Ovary (tissue), 9 donors: ENCODE results near the gene RGS16. TPM values are rescaled to one million over a fixed set of nuclear protein-coding genes. Genes with fewer than 3 reads are reported as not detected.

Source experiments
- DNase-seq, 5 donors: peaks; one replicate each; pipeline ENCODE4 v3.0.0-alpha.2; 2019 to 2020
- H3K27ac ChIP-seq, 2 donors: fragments of 200-600 bp; one replicate each; pipeline versions ENCODE4 v1.5.1 to v1.8.0; 2019 to 2022
- H3K27me3 ChIP-seq: fragments of 200-600 bp; one replicate; pipeline ENCODE4 v1.8.0; 2022
- H3K36me3 ChIP-seq: fragments of 200-600 bp; sonication (generic); one replicate; pipeline ENCODE4 v1.5.1; 2019
- H3K4me1 ChIP-seq: one replicate; pipeline ENCODE4 v1.8.1; 2013; ENCODE audit warnings: mild to moderate bottlenecking, moderate library complexity; ENCODE audit not compliant: insufficient read depth
- H3K4me3 ChIP-seq: fragments of 200-600 bp; sonication (generic); one replicate; pipeline ENCODE4 v1.5.1; 2017
- H3K9me3 ChIP-seq, 2 donors: fragments of 200-600 bp in 1 of 2; sonication (generic) in 1 of 2; one replicate each; pipeline versions ENCODE4 v1.5.1 to v1.8.1; 2013 to 2019; ENCODE audit warnings: mild to moderate bottlenecking in 1 of 2, moderate library complexity in 1 of 2
- CTCF ChIP-seq, 3 donors: fragments of 450-650 bp in 2 of 3; fragments of 200-600 bp in 1 of 3; IDR thresholded peaks; one replicate each; pipeline versions ENCODE4 v1.5.1 to v1.8.0; 2016 to 2022; ENCODE audit warnings: antibody characterized with exemption in 3 of 3, mild to moderate bottlenecking in 1 of 3
- EP300 ChIP-seq: sonication (generic); formaldehyde crosslinking; IDR thresholded peaks from one replicate; pipeline ENCODE4 v1.6.1; 2017; ENCODE audit warnings: antibody characterized with exemption
- POLR2A ChIP-seq: fragments of 450-650 bp; IDR thresholded peaks from one replicate; pipeline ENCODE4 v1.6.1; 2017; ENCODE audit warnings: antibody characterized with exemption, mild to moderate bottlenecking, moderate library complexity
- WGBS, 3 donors: extraction: QIAGEN DNeasy Blood & Tissue Kit in 1 of 3; methylation state at CpG; one replicate each; pipeline versions ENCODE4 v1.1.5 to v1.1.7; 2013 to 2017; 5-methylcytosine and 5-hydroxymethylcytosine counted together
- intact Hi-C, 4 donors: fragments of 100-400 bp; cut with DNase I; formaldehyde crosslinking; loops; one replicate each; pipeline versions ENCODE4 v1.11.0 to v1.15.1; 2022 to 2023
- polyA plus RNA-seq, 2 donors: library from polyadenylated mRNA; stranded (reverse); fragments of 200-250 nt in 1 of 2; fragments of 350-450 nt in 1 of 2; fragmentation: Illumina TruSeq in 1 of 2; extraction: RNeasy Lipid Tissue Mini Kit (QIAGEN cat#74804) in 1 of 2; gene quantifications; one replicate each; pipeline ENCODE4 v1.2.3, GENCODE V29; 2013 to 2014
- total RNA-seq, 7 donors: library from RNA; depleted of rRNA in 2 of 7; stranded (reverse); fragments of >200 nt in 2 of 7; fragmentation: NEBNext Ultra II Directional in 3 of 7; extraction: Animal tissue kit (Norgen Biotek cat#: 25700) in 3 of 7; gene quantifications; one replicate each; pipeline versions ENCODE4 v1.1.0 to v1.2.4, GENCODE V29; 2016 to 2023
- donor health status: DM: no; HTN: no; CAD: no; lungs with moderate emphysema.
- donor health status: DM: no; HTN: no; CAD: no.
- donor health status: Bipolar disorder and iron deficiency.
- donor health status: DM: yes; HTN: yes; CAD: no.
- donor health status: DM: no; HTN: no; CAD: no.
- donor health status: DM: yes; HTN: yes; CAD: no.

The RGS16 gene
- total and polyA plus RNA-seq, 9 donors, result 1.1 to 7.4 (median 3.3) TPM

GRCh38 chr1:182650678-182651338 is 46.6 kb upstream of the RGS16 start:
- no peak for DNase-seq
- Histone ChIP-seq H3K4me1 (no peaks in the 10 kb centered on the region), H3K27ac (no peak overlapping the region), H3K4me3 (no peak overlapping the region), H3K27me3 (no peaks in the 10 kb centered on the region), H3K9me3 (no peaks in the 10 kb centered on the region), H3K36me3 (no peaks in the 10 kb centered on the region)
- TF ChIP-seq POLR2A (no peak), CTCF (IDR thresholded peaks at IDR 0.05) (no peak), EP300 (no peak)
- WGBS, 3 donors, result 60 to 70% (median 64%) methylated on average over 6 of the region's 6 CpGs
- intact Hi-C loops, result no loop called here

- Histone ChIP-seq H3K27me3 (no peaks in the 10 kb centered on the region), H3K4me1 (no peaks in the 10 kb centered on the region), H3K27ac (no peak overlapping the region), H3K9me3 (no peaks in the 10 kb centered on the region), H3K4me3 (no peak overlapping the region), H3K36me3 (no peaks in the 10 kb centered on the region)
- TF ChIP-seq POLR2A (no peak), EP300 (no peak), CTCF (IDR thresholded peaks at IDR 0.05) (no peak)
- intact Hi-C loops, result no loop called here
- DNase-seq, result no peak
- 93 to 94% (median 93%) methylated on average over 7 of the region's 7 CpGs for WGBS, 3 donors
Measured at GRCh38 chr1:182649041-182649440, 44.9 kb upstream of the RGS16 start.

- intact Hi-C loops, result no loop called here
- no peaks in the 10 kb centered on the region for H3K9me3 ChIP-seq
- WGBS, 3 donors, result 43 to 53% (median 47%) methylated on average over 2 of the region's 2 CpGs
Measured at GRCh38 chr1:182646739-182647138, 42.5 kb upstream of the RGS16 start.

DNA sequence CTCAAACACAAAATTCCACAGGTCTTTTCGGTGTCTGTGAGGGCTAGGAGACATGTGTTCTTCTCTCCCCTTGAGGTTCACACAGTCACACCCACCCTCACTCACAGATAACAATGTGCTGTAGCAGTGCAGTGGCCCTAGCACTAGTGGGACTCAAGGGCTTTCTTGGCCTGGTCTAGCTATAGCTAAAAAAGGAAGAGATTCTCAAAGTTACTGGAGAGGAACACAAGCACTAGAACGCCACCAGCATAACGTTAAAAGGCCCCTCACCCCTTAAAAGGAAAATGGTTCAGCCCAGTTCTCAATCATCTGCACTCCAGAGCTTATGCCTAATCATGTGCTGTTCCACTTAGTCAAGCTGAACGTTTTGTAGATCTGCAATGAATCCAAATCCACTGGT is 40.7 kb upstream of the RGS16 start:
- H3K27me3 ChIP-seq, result no peaks in the 10 kb centered on the region
- no peaks in the 10 kb centered on the region for H3K4me1 ChIP-seq
- H3K4me3 ChIP-seq, result no peak overlapping the region
- intact Hi-C loops, result no loop called here
- no peaks in the 10 kb centered on the region for H3K36me3 ChIP-seq
- no peak for DNase-seq
- no peak overlapping the region for H3K27ac ChIP-seq
- TF ChIP-seq EP300 (no peak), POLR2A (no peak), CTCF (IDR thresholded peaks at IDR 0.05) (no peak)
- WGBS, 3 donors, result 70 to 71% (median 71%) methylated on average over 4 of the region's 4 CpGs
- no peaks in the 10 kb centered on the region for H3K9me3 ChIP-seq

More at GRCh38 chr1:182646739-182647138, 42.5 kb upstream of the RGS16 start:
- no peak for TF ChIP-seq POLR2A
- TF ChIP-seq EP300, result no peak
- no peak for TF ChIP-seq CTCF (IDR thresholded peaks at IDR 0.05)
- no peak for DNase-seq
- Histone ChIP-seq H3K36me3 (no peaks in the 10 kb centered on the region), H3K4me1 (no peaks in the 10 kb centered on the region), H3K27ac (no peak overlapping the region), H3K27me3 (no peaks in the 10 kb centered on the region), H3K4me3 (no peak overlapping the region)
